Natural killer cell treated with Interleukin-12 subunit alpha and Interleukin-12 subunit beta and Interleukin-15 and Interleukin-18, amount 100 ng/mL, for 72 hours (primary cell): Measurements from ENCODE around the gene LYZL2. TPM values are rescaled to one million over a fixed set of nuclear protein-coding genes. Genes with fewer than 3 reads are reported as not detected.
"Not testable (repeated sequence)": the region's sequence is repeated elsewhere in the genome, so short reads cannot be mapped to it uniquely, and the experiment has no call there.

ENCODE experiments used
- ATAC-seq, 2 donors: fragments of 150-1000 bp; cut with Tn5 transposase in 1 of 2; sonication (Bioruptor Pico), chemical (Tn5 transposase) in 1 of 2; 2 replicates each; pipeline ENCODE4 v1.10.0; 2021
- DNase-seq: peaks from one replicate; pipeline ENCODE4 v3.0.0; 2022; ENCODE audit warnings: low spot score
- H3K27ac Mint-ChIP-seq, 2 donors: 1 replicate in 1 of 2; 2 replicates in 1 of 2; pipeline ENCODE4 v1.8.0; 2022; ENCODE audit warnings: mixed read lengths in 2 of 2, mild to moderate bottlenecking in 1 of 2, moderate library complexity in 1 of 2
- H3K27me3 Mint-ChIP-seq, 2 donors: 1 replicate in 1 of 2; 2 replicates in 1 of 2; pipeline ENCODE4 v1.8.0; 2022; ENCODE audit warnings: mixed read lengths in 2 of 2
- H3K36me3 Mint-ChIP-seq: one replicate; pipeline ENCODE4 v1.8.0; 2022; ENCODE audit warnings: mixed read lengths
- H3K4me1 Mint-ChIP-seq, 2 donors: 1 replicate in 1 of 2; 2 replicates in 1 of 2; pipeline ENCODE4 v1.8.0; 2022; ENCODE audit warnings: low read depth in 2 of 2, mixed read lengths in 2 of 2, mild to moderate bottlenecking in 1 of 2
- H3K4me3 Mint-ChIP-seq: one replicate; pipeline ENCODE4 v1.8.0; 2022; ENCODE audit warnings: mixed read lengths
- H3K9me3 Mint-ChIP-seq: 2 replicates; pipeline ENCODE4 v1.8.0; 2022; ENCODE audit warnings: mixed read lengths
- total RNA-seq, 2 donors: library from RNA; stranded (reverse); gene quantifications; one replicate each; pipeline ENCODE4 v1.2.3, GENCODE V29; 2022

LYZL2 gene
- total RNA-seq, 2 donors from 2014 or later: not detected

DNA sequence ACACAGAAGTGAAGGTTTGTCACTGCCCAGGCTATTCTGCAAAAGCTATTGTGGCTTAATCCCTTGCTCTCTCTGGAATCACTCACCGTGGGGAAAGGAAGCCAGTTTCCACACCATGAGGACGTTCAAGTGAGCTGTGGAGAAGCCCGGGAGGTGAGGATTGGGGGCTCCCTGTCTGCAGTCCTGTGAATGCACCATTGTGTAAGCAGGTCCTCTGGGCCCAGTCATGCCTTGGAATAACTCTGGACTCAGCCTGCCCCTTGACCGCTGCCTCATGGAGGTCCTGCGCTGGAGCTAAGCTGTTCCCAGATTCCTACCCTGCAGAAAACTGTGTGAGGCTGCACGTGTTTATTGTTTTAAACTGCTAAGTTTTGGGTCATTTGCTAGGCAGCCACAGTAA is 33.5 kb downstream of the LYZL2 start:
- H3K36me3 Mint-ChIP-seq: no peaks in the 10 kb centered on the region
- ATAC-seq (no peak), DNase-seq (no peak)
- peaks cover 13 to 15% of the 10 kb centered on the region in 2 donors for H3K27me3 Mint-ChIP-seq
- no peaks in the 10 kb centered on the region for H3K9me3 Mint-ChIP-seq
- H3K27ac Mint-ChIP-seq: no peak overlapping the region
- no peak overlapping the region for H3K4me3 Mint-ChIP-seq
- peaks cover 4 to 7% of the 10 kb centered on the region in 2 donors for H3K4me1 Mint-ChIP-seq

DNA sequence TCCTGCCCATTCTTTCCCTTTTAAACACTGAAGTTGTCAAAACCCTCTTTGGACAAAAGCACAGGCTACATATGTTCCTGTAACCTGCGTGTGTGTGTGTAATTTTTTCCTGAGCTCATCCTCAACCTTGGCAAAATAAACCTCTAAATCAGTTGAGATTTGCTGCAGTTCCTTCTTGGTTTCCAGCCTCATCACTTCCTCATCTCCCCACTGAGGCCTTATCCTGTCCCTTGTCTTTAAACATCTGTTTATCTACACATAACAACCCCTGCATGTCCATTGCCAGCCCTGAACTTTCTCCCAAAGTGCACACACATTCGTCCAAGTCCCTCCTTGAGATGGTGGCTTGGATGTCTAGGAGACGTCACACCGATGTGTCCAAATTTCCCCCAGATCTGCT is 35.5 kb downstream of the LYZL2 start:
- peaks cover 9 to 12% of the 10 kb centered on the region in 2 donors for H3K4me1 Mint-ChIP-seq
- no peak overlapping the region for H3K27ac Mint-ChIP-seq
- no peaks in the 10 kb centered on the region for H3K9me3 Mint-ChIP-seq
- H3K4me3 Mint-ChIP-seq: no peak overlapping the region
- ATAC-seq (no peak), DNase-seq (no peak)
- H3K36me3 Mint-ChIP-seq: no peaks in the 10 kb centered on the region
- H3K27me3 Mint-ChIP-seq: peaks cover 13 to 15% of the 10 kb centered on the region in 2 donors

DNA sequence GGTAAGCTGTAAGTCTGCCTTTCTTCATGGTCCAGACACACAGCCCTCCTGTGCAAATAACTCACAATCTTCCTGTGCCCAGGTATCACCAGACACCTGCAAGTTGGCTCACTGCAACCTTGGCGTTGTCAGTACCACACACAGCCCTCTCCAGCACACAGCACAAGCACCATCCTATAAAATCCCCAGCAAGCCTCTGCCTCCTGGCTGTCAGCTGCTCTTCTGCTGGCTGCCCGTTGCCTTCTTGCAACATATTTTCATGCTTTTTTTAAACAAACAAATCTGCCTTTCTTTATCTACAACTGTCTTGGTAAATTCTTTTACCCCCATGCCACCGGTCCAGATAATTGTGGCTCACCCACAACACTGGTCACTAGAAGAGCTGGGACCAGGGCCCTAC is 36.8 kb downstream of the LYZL2 start:
- H3K4me3 Mint-ChIP-seq, ATAC-seq, H3K27ac Mint-ChIP-seq, H3K9me3 Mint-ChIP-seq, DNase-seq, H3K36me3 Mint-ChIP-seq: not testable (repeated sequence)
- Mint-ChIP-seq H3K27me3 (peaks cover 13 to 15% of the 10 kb centered on the region in 2 donors), H3K4me1 (peaks cover 9 to 12% of the 10 kb centered on the region in 2 donors)

DNA sequence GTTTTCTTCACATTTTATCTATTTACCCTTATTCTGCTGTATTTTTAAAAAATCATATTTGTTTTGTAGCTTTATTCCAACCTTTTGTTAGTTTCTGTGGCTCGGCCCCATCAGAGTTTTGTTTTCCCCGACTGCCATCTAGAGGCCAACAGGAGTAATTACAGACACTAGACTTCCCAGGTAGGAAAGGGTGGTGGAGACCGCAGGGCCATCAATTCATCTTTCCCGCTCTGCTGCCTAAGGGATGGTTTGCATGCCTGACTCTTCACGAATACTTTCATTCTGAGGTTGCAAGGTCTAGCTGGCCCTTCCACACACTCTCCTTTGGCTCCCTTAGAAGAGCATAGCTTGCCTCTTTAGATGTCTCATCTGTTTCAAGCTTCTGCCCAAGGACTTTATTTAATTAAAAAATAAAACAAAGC is 38.3 kb downstream of the LYZL2 start:
- Mint-ChIP-seq H3K27ac (no peak overlapping the region), H3K27me3 (peaks cover 13 to 15% of the 10 kb centered on the region in 2 donors), H3K9me3 (no peaks in the 10 kb centered on the region), H3K36me3 (no peaks in the 10 kb centered on the region), H3K4me3 (no peak overlapping the region), H3K4me1 (peaks cover 9 to 17% of the 10 kb centered on the region in 2 donors)
- ATAC-seq (peak; percentile 57 to 77), DNase-seq (no peak)

DNA sequence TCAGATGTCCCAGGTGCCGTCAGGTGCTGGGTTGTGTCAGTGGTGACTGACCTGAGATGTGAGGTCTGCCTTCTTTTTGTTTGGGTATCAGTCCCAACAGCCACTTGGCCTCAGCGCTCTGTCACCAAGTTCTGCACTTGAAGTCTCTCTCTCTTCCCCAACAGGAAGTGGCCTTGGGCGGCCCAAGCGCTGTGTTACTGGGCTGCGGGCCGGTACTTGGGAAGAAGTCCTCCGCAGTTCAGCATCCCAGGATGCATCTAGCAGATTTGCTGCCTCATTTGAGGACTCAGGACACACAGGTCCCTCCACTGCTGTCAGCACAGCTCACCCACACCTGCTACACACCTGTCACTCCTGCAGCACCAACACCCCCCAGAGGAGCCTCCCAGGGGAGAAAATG is 40.1 kb downstream of the LYZL2 start:
- Mint-ChIP-seq H3K9me3 (no peaks in the 10 kb centered on the region), H3K27ac (no peak overlapping the region), H3K4me3 (no peak overlapping the region), H3K27me3 (peaks cover 11% of the 10 kb centered on the region in 2 donors), H3K36me3 (no peaks in the 10 kb centered on the region), H3K4me1 (peaks cover 12 to 17% of the 10 kb centered on the region in 2 donors)
- DNase-seq (no peak), ATAC-seq (peak in 1 of 2 donors; percentile 31)

DNA sequence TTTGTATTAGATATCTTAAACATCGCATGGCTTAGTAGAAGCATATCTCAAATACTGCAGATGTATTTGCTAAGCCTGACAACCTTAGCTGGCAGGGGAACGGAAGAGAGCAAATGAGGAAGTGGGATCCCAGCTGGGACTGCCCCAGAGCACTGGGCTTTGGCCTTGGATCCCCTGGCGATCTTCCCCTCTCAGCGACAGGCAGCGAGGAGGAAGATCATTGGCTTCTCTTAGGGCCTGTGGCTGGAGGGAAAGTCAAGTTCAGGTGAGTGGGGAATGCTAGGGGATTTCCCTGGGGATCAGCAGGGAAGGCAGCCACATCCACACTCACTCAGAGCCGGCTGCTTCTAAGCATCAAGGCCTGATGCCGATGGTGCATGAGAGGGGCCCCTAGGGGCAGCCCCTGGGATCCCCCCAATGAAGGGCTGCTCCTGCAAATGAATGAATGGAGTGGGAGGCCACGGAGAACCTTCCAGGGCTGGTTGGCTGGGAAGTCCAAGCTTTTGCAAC is 42.0 kb downstream of the LYZL2 start:
- DNase-seq (no peak), ATAC-seq (peak in 1 of 2 donors; percentile 6)
- Mint-ChIP-seq H3K4me1 (peaks cover 24 to 27% of the 10 kb centered on the region in 2 donors), H3K9me3 (no peaks in the 10 kb centered on the region), H3K4me3 (no peak overlapping the region), H3K36me3 (no peaks in the 10 kb centered on the region), H3K27ac (peak overlapping the region; percentile 21 to 72), H3K27me3 (no peaks in the 10 kb centered on the region)

DNA sequence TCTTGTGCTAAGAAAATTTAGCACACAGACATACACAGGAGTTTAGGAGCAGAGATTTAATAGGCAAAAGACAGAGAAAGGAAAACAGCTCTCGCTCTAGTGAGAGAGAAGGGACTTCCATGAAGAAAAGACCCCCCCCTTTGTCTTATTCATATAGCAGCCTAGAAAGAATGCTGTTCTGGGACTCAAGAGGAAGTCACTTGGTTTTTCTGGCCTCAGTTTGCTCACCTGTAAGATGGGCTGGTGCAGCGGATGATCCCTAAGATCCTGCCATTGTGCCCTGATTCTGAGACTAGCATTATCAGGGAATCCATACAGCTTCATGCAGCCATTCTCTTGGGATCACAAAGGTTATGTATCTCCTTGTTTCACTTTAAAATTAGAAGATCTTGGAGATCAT is 42.7 kb downstream of the LYZL2 start:
- peaks cover 27 to 30% of the 10 kb centered on the region in 2 donors for H3K4me1 Mint-ChIP-seq
- H3K9me3 Mint-ChIP-seq: no peaks in the 10 kb centered on the region
- no peaks in the 10 kb centered on the region for H3K27me3 Mint-ChIP-seq
- peak overlapping the region; percentile 21 to 72 for H3K27ac Mint-ChIP-seq
- no peaks in the 10 kb centered on the region for H3K36me3 Mint-ChIP-seq
- DNase-seq (no peak), ATAC-seq (no peak)
- no peak overlapping the region for H3K4me3 Mint-ChIP-seq

DNA sequence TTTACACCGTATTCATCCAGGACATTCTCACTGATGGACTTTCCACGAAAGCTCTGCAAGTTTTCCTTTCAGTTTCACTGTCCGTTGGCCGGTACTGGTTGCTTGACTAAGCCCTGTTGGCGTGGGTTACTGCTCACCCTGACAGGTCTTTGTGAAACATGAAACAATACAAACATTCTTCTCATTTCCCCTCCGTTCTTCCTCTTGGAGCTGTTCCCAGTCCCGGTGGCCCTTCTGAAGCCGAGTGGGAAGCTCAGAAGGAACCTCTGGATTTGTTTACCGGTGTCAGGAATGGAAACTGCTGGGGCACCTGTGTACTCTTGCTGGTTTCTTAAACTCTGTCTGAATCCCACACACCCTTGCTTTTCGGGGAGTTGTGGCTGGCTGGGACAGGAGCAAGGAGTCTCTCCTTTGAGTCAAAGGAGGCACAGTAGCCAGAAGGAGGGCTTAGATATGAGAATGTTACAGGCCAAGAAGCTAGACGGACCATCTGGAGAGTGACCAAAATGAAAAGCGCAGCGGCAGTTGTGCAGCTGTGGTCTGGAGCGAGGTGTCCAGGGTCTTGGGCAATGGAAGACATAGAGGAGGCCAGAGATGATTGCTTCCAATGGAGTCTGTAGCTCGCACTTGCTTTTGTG is 45.7 kb downstream of the LYZL2 start:
- peaks cover 0 to 2% of the 10 kb centered on the region in 2 donors for H3K27me3 Mint-ChIP-seq
- no peaks in the 10 kb centered on the region for H3K36me3 Mint-ChIP-seq
- no peaks in the 10 kb centered on the region for H3K9me3 Mint-ChIP-seq
- ATAC-seq (peak; percentile 86 to 94), DNase-seq (peak; percentile 78)
- H3K27ac Mint-ChIP-seq: peak overlapping the region; percentile 76 to 91
- H3K4me1 Mint-ChIP-seq: peaks cover 18 to 19% of the 10 kb centered on the region in 2 donors
- peak overlapping the region; percentile 85 for H3K4me3 Mint-ChIP-seq

DNA sequence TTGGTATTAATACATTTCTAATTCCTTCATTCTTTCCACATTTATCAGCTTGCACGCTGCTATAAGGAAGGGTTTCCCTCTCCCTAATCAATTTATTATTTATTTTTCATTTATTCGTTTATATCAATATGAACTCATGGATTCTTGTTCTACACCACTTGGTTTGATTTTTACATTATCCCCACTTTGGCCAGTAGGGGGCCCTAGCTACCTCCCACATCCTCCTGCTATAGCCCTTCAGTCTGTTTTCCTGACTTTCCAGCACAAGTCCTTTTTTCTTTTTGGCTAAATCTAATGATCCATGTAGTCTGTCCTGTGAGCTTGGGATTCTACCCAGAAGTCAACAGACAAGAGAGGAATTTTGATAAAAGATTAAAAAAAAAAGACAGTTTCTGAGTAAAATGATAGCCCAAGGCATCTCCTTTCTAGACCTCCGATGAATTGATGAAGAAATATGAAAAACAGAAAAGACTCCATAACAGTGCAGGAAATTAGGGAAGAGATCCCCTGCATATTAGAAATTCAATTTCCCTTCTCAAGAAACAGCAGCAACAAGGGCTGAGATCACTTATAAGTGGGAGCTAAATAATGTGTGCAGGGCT is 47.7 kb downstream of the LYZL2 start:
- no peaks in the 10 kb centered on the region for H3K9me3 Mint-ChIP-seq
- H3K36me3 Mint-ChIP-seq: no peaks in the 10 kb centered on the region
- peaks cover 13 to 19% of the 10 kb centered on the region in 2 donors for H3K4me1 Mint-ChIP-seq
- ATAC-seq (no peak), DNase-seq (no peak)
- H3K4me3 Mint-ChIP-seq: no peak overlapping the region
- H3K27me3 Mint-ChIP-seq: peaks cover 0 to 2% of the 10 kb centered on the region in 2 donors
- H3K27ac Mint-ChIP-seq: peak overlapping the region in 1 of 2 donors; percentile 25

DNA sequence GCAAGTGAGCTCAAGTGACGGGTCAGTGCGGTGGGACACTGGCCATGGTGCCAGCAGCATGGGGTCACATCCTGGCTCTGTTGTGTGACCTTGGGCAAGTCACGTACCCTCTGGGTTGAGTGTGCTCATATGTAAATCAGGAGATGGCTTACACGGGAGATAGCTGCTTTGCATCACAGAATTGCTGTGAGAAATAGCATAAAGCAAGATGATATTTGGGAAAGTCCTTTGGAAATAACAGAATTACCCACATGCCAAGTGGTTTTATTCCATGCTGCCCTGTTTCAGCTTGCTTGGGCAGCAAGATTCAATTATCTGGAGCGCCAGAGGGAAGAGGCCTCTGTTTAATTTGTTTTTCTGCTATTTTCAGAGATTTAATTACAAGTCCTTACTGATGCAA is 48.9 kb downstream of the LYZL2 start:
- DNase-seq (no peak), ATAC-seq (no peak)
- Mint-ChIP-seq H3K9me3 (no peaks in the 10 kb centered on the region), H3K27ac (no peak overlapping the region), H3K27me3 (peaks cover 0 to 2% of the 10 kb centered on the region in 2 donors), H3K36me3 (no peaks in the 10 kb centered on the region), H3K4me3 (no peak overlapping the region), H3K4me1 (peaks cover 13 to 16% of the 10 kb centered on the region in 2 donors)

DNA sequence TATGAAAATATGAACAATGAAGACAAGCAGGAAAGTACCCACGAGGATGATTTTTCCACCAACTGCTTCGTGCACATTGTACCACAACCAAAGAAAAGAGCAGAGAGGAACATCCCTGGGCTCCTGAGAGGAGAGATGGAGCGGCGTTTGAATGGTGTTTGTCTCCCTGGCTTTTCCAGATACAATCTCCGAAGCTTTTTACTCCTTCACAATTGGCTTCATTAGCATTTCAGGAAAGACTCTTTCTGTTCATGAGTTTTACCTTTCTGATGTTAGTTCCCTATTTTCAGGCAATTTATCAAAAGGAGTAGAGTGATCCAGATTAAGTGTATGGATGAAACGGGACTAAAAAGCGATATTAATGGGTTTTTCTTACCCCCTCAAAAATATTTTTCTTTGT is 49.3 kb downstream of the LYZL2 start:
- Mint-ChIP-seq H3K4me1 (peaks cover 13 to 16% of the 10 kb centered on the region in 2 donors), H3K27ac (peak overlapping the region in 1 of 2 donors; percentile 35), H3K4me3 (no peak overlapping the region), H3K36me3 (no peaks in the 10 kb centered on the region), H3K27me3 (peaks cover 0 to 2% of the 10 kb centered on the region in 2 donors), H3K9me3 (no peaks in the 10 kb centered on the region)
- no peak for ATAC-seq
- DNase-seq: no peak

DNA sequence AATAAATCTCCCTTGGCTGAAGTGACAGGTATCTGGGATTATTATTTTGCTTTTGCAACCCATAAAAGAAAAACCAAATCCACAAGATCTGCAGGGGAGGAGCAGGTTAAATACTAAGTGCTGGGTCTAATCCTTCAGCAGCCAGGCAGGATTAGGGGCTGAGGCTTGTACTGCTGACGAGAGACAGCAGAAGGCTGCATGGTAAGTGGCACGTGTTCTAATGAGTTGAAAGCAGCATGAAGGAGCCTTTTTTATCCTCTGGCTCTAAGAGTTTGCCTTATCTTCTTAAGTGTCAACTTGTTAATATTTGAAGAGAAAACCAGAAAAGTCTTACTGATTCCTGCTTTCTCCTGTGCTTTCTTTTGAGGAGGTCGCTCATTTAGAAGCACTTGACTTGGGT is 50.0 kb downstream of the LYZL2 start:
- H3K36me3 Mint-ChIP-seq: no peaks in the 10 kb centered on the region
- DNase-seq (no peak), ATAC-seq (no peak)
- peak overlapping the region in 1 of 2 donors; percentile 35 for H3K27ac Mint-ChIP-seq
- no peak overlapping the region for H3K4me3 Mint-ChIP-seq
- H3K9me3 Mint-ChIP-seq: no peaks in the 10 kb centered on the region
- H3K4me1 Mint-ChIP-seq: peaks cover 13 to 16% of the 10 kb centered on the region in 2 donors
- H3K27me3 Mint-ChIP-seq: peaks cover 0 to 2% of the 10 kb centered on the region in 2 donors

DNA sequence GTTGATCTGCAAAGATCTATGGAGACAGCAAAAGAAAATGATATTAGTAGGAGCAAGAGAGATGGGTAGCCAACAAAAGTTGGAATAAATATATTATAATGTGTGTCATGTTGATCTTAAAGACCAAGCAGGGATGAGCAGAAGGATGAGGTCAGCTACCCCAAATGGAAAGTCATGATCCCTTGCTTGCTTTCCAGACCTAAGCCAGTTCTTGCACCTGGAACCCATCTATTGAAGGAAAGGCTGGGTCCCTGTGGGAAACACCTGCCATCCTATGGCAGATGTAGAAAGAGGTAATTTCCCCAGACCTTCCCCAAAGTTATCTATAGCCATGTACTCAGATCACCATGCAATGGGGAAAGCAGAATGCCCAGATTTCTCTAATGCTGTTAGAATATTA is 52.5 kb downstream of the LYZL2 start:
- H3K9me3 Mint-ChIP-seq: no peaks in the 10 kb centered on the region
- DNase-seq (no peak), ATAC-seq (no peak)
- H3K4me3 Mint-ChIP-seq: no peak overlapping the region
- H3K4me1 Mint-ChIP-seq: peaks cover 2 to 3% of the 10 kb centered on the region in 2 donors
- peaks cover 0 to 2% of the 10 kb centered on the region in 2 donors for H3K27me3 Mint-ChIP-seq
- no peaks in the 10 kb centered on the region for H3K36me3 Mint-ChIP-seq
- H3K27ac Mint-ChIP-seq: no peak overlapping the region

DNA sequence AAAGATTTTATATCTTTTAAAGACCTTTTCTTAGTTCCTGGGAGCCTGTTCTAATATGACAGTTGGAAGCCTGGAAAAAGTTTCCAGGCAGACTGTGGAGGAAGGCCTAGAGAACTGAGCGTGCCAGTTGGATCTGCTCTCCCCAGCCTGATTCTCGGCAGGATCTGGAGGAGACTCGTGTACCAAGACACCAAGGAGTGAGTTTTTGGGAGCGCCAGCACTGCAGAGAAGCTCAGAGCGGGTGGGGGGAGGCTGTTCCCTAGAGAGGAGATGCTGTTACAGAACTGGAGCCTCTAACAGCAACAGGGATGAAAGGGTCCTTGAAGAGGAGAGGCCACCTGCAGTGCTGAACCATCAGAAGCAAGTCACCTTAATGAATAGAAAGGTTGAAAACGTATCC is 52.9 kb downstream of the LYZL2 start:
- Mint-ChIP-seq H3K9me3 (no peaks in the 10 kb centered on the region), H3K27ac (no peak overlapping the region), H3K36me3 (no peaks in the 10 kb centered on the region), H3K27me3 (peaks cover 0 to 2% of the 10 kb centered on the region in 2 donors), H3K4me3 (no peak overlapping the region), H3K4me1 (no peaks in the 10 kb centered on the region)
- DNase-seq (no peak), ATAC-seq (no peak)
